ENCODE results near the gene TOB1. TPM values are rescaled to one million over a fixed set of nuclear protein-coding genes. Genes with fewer than 3 reads are reported as not detected.

The TOB1 gene
- total RNA-seq, 1 donor from 2014 or later, result 18.8 TPM

GRCh38 chr17:50845240-50846147 lies 20.7 kb downstream of the TOB1 start:
- H3K4me1 Mint-ChIP-seq, result no peaks in the 10 kb centered on the region
- no peak overlapping the region for H3K27ac Mint-ChIP-seq

GRCh38 chr17:50844117-50844700 lies 21.9 kb downstream of the TOB1 start:
- no peak overlapping the region for H3K27ac Mint-ChIP-seq
- H3K4me1 Mint-ChIP-seq, result no peaks in the 10 kb centered on the region
- TF ChIP-seq, protein P1, sequence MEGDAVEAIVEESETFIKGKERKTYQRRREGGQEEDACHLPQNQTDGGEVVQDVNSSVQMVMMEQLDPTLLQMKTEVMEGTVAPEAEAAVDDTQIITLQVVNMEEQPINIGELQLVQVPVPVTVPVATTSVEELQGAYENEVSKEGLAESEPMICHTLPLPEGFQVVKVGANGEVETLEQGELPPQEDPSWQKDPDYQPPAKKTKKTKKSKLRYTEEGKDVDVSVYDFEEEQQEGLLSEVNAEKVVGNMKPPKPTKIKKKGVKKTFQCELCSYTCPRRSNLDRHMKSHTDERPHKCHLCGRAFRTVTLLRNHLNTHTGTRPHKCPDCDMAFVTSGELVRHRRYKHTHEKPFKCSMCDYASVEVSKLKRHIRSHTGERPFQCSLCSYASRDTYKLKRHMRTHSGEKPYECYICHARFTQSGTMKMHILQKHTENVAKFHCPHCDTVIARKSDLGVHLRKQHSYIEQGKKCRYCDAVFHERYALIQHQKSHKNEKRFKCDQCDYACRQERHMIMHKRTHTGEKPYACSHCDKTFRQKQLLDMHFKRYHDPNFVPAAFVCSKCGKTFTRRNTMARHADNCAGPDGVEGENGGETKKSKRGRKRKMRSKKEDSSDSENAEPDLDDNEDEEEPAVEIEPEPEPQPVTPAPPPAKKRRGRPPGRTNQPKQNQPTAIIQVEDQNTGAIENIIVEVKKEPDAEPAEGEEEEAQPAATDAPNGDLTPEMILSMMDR (IDR thresholded peaks at IDR 0.05), result no peak
- intact Hi-C loops (cut with micrococcal nuclease), result no loop called here
- H3K9me3 Mint-ChIP-seq, result peaks cover 7% of the 10 kb centered on the region
- no peaks in the 10 kb centered on the region for H3K36me3 Mint-ChIP-seq (ENCODE audit: low read depth)
- no peak for ATAC-seq (ENCODE audit: low read depth)
- DNase-seq, result no peak
- ChIA-PET POLR2A (no interaction called here), CTCF (no interaction called here)
- H3K4me3 Mint-ChIP-seq, result no peak overlapping the region
- H3K27me3 Mint-ChIP-seq, result no peaks in the 10 kb centered on the region

More at GRCh38 chr17:50845240-50846147, 20.7 kb downstream of the TOB1 start:
- no peak for DNase-seq
- TF ChIP-seq, protein P1 (IDR thresholded peaks at IDR 0.05), result no peak
- ChIA-PET POLR2A (no interaction called here), CTCF (no interaction called here)
- intact Hi-C loops (cut with micrococcal nuclease), result no loop called here
- Mint-ChIP-seq H3K4me3 (no peak overlapping the region), H3K9me3 (peaks cover 7% of the 10 kb centered on the region), H3K36me3 (ENCODE audit: low read depth) (no peaks in the 10 kb centered on the region), H3K27me3 (no peaks in the 10 kb centered on the region)
- no peak for ATAC-seq (ENCODE audit: low read depth)

GRCh38 chr17:50843150-50843905 lies 22.8 kb downstream of the TOB1 start:
- H3K9me3 Mint-ChIP-seq, result peaks cover 1% of the 10 kb centered on the region
- TF ChIP-seq, protein P1 (IDR thresholded peaks at IDR 0.05), result no peak
- H3K36me3 Mint-ChIP-seq (ENCODE audit: low read depth), result no peaks in the 10 kb centered on the region
- no peaks in the 10 kb centered on the region for H3K4me1 Mint-ChIP-seq
- H3K27ac Mint-ChIP-seq, result no peak overlapping the region
- ChIA-PET CTCF (no interaction called here), POLR2A (no interaction called here)
- ATAC-seq (ENCODE audit: low read depth) (no peak), DNase-seq (no peak)
- no peaks in the 10 kb centered on the region for H3K27me3 Mint-ChIP-seq
- intact Hi-C loops (cut with micrococcal nuclease), result no loop called here
- H3K4me3 Mint-ChIP-seq, result no peak overlapping the region

DNA sequence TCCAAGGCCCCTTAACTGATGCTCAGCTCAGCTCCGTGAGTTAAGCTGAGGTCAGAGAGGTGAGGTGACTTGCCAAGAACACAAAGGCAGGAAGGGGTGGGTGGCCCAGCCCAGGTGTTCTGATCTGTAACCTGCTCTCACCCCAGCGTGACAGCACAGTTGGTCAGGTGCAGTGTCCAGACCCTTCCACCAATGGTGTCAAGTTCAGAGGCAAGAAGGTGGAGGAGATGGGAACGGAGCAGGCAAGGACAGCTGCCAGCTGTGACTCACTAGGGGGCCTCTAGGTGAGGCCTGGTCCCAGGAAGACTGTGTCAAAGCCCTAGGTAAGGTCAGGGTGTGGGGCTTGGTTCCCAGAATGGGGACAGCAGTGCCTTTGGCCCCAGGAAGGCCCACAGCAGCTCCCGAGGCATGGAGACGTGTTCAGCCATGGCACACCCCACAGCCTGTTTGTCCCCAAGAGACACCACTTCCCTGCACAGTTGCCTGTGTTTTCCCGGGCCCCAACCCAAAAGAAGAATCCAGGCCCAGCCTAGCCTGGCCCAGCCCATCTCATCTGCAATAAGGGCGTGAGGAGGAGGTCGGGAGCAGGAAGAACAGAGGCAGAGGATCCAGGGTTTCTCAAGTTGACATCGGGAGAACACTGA lies 23.5 kb downstream of the TOB1 start:
- DNase-seq (no peak), ATAC-seq (ENCODE audit: low read depth) (no peak)
- no peak overlapping the region for H3K27ac Mint-ChIP-seq
- H3K27me3 Mint-ChIP-seq, result no peaks in the 10 kb centered on the region
- no peaks in the 10 kb centered on the region for H3K4me1 Mint-ChIP-seq
- CTCF ChIA-PET, result interaction anchor here (1.2 kb wide), 1 partner anchor 297 kb away, joined by 4 read pairs; no protein-coding TSS in a partner anchor
- no peaks in the 10 kb centered on the region for H3K9me3 Mint-ChIP-seq
- TF ChIP-seq, protein P1 (IDR thresholded peaks at IDR 0.05), result no peak
- H3K4me3 Mint-ChIP-seq, result no peak overlapping the region
- POLR2A ChIA-PET, result no interaction called here
- intact Hi-C loops (cut with micrococcal nuclease), result loop anchor here (1.0 kb wide), 1 partner anchor 295 kb away; the partner anchor contains the start of gene SPATA20
- H3K36me3 Mint-ChIP-seq (ENCODE audit: low read depth), result no peaks in the 10 kb centered on the region
